ENCODE data around the gene PPP2R2D.

- TF ChIP-seq CTCF (IDR thresholded peaks at IDR 0.05 in 4 of 5, conservative IDR thresholded peaks at IDR 0.05 in 1 of 5) = no peak
- TF ChIP-seq POLR2A (IDR thresholded peaks at IDR 0.05) = no peak
Observed at GRCh38 chr10:131853610-131853964, 47.2 kb upstream of the PPP2R2D start.

All from gastrocnemius medialis (tissue), 4 donors.